Loucy (cell line): Measurements from ENCODE around the gene MEGF6.
A peak's percentile ranks its signal among the peaks of the same experiment; 100 is the strongest.

ENCODE experiments used
- CTCF ChIP-seq: fragments of 200-600 bp; sonication (generic); conservative IDR thresholded peaks from 2 replicates; pipeline ENCODE4 v1.5.1; 2014; ENCODE audit warnings: mild to moderate bottlenecking, antibody characterized with exemption, low read length
- EZH2phosphoT487 ChIP-seq: fragments of 200-600 bp; IDR thresholded peaks from 2 replicates; pipeline ENCODE4 v1.6.1; 2018; ENCODE audit warnings: antibody characterized with exemption, mild to moderate bottlenecking, moderate library complexity, borderline replicate concordance

- TF ChIP-seq CTCF (peak; percentile 43), EZH2phosphoT487 (no peak)
Measured at GRCh38 chr1:3453891-3454810, 157.2 kb downstream of the MEGF6 start, which contains the start of gene ARHGEF16.
